Activated CD8-positive, alpha-beta T cell treated with anti-CD3 and anti-CD28 coated beads for 36 hours (primary cell): ENCODE data around the gene PLA2G4E. TPM values are rescaled to one million over a fixed set of nuclear protein-coding genes. Genes with fewer than 3 reads are reported as not detected.

Experiments
- ATAC-seq: fragments of 200-7000 bp; cut with Tn5 transposase; one replicate; pipeline ENCODE4 v1.10.0; 2021; ENCODE audit warnings: mild to moderate bottlenecking, moderate library complexity
- CTCF ChIA-PET: fragments of 350-600 bp; sonication (Branson Sonifier 250); formaldehyde crosslinking; loops from one replicate; lab custom pipeline; 2021; ENCODE audit warnings: antibody characterized with exemption; lab: Charles Lee
- POLR2A ChIA-PET: fragments of 350-600 bp; sonication (Branson Sonifier 250); formaldehyde crosslinking; loops from one replicate; lab custom pipeline; 2021; ENCODE audit warnings: antibody characterized with exemption; lab: Charles Lee
- DNase-seq: peaks from one replicate; pipeline ENCODE4 v3.0.0-alpha.2; 2020
- H3K27ac Mint-ChIP-seq: one replicate; pipeline ENCODE4 v1.8.0; 2021; ENCODE audit warnings: mild to moderate bottlenecking, mixed read lengths
- H3K27me3 Mint-ChIP-seq: one replicate; pipeline ENCODE4 v1.8.0; 2021; ENCODE audit warnings: mixed read lengths
- H3K36me3 Mint-ChIP-seq: one replicate; pipeline ENCODE4 v1.8.0; 2021; ENCODE audit warnings: low read depth, mixed read lengths
- H3K4me1 Mint-ChIP-seq: one replicate; pipeline ENCODE4 v1.8.0; 2021; ENCODE audit warnings: low read depth, mixed read lengths
- H3K4me3 Mint-ChIP-seq: one replicate; pipeline ENCODE4 v1.8.0; 2021; ENCODE audit warnings: mild to moderate bottlenecking, moderate library complexity, mixed read lengths
- H3K9me3 Mint-ChIP-seq: one replicate; pipeline ENCODE4 v1.8.0; 2021; ENCODE audit warnings: mixed read lengths
- intact Hi-C: fragments of 100-400 bp; cut with micrococcal nuclease; formaldehyde crosslinking; loops from one replicate; pipeline ENCODE4 v1.10.0; 2022
- total RNA-seq, 2 experiments: library from RNA; stranded (reverse); gene quantifications; one replicate each; pipeline ENCODE4 v1.2.3, GENCODE V29; 2021
- TF ChIP-seq, protein P1 (sequence below): fragments of 200-600 bp; IDR thresholded peaks from one replicate; pipeline ENCODE4 v1.8.0; 2022; ENCODE audit warnings: antibody characterized with exemption, mild to moderate bottlenecking

The PLA2G4E gene
- total RNA-seq, 2 experiments from 2014 or later = not detected

DNA sequence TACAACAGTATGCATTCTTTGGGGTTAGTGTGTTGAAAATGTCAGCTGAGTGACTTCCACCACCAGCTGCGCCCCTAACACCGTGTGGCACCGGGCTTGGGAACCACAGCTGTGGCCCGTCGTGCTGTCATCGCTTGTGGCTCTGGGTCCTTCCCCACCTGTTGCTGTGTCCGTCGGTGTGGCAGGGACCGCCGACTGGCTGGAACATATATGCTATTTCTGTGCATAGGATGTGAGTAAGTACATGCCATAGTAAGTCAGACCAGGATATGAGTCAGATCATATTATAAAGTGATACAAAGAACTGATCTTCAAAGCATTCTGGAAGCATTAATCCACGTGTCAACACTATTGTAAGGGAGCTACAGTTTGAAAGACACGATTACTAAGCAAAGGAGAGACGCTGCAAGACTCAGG lies 80.4 kb downstream of the PLA2G4E start:
- Mint-ChIP-seq H3K4me3 (no peak overlapping the region), H3K36me3 (peaks cover 24% of the 10 kb centered on the region), H3K9me3 (no peaks in the 10 kb centered on the region), H3K4me1 (peaks cover 43% of the 10 kb centered on the region), H3K27me3 (no peaks in the 10 kb centered on the region), H3K27ac (peak overlapping the region; percentile 75)
- TF ChIP-seq, protein P1, sequence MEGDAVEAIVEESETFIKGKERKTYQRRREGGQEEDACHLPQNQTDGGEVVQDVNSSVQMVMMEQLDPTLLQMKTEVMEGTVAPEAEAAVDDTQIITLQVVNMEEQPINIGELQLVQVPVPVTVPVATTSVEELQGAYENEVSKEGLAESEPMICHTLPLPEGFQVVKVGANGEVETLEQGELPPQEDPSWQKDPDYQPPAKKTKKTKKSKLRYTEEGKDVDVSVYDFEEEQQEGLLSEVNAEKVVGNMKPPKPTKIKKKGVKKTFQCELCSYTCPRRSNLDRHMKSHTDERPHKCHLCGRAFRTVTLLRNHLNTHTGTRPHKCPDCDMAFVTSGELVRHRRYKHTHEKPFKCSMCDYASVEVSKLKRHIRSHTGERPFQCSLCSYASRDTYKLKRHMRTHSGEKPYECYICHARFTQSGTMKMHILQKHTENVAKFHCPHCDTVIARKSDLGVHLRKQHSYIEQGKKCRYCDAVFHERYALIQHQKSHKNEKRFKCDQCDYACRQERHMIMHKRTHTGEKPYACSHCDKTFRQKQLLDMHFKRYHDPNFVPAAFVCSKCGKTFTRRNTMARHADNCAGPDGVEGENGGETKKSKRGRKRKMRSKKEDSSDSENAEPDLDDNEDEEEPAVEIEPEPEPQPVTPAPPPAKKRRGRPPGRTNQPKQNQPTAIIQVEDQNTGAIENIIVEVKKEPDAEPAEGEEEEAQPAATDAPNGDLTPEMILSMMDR = no peak
- CTCF ChIA-PET = interaction anchor here (1.1 to 1.3 kb wide), 2 partner anchors 13 to 32 kb away, joined by 3 to 4 read pairs; partner anchors contain the start of gene EHD4
- peak; percentile 75 for ATAC-seq
- POLR2A ChIA-PET = interaction anchor here (0.6 to 1.2 kb wide), 5 partner anchors 9 to 31 kb away, joined by 3 to 4 read pairs (median 3); no protein-coding TSS in a partner anchor
- intact Hi-C loops = no loop called here
- DNase-seq = peak; percentile 80

- peak overlapping the region; percentile 75 for H3K27ac Mint-ChIP-seq
- H3K36me3 Mint-ChIP-seq = peaks cover 24% of the 10 kb centered on the region
- peaks cover 47% of the 10 kb centered on the region for H3K4me1 Mint-ChIP-seq
- no peak overlapping the region for H3K4me3 Mint-ChIP-seq
- DNase-seq (no peak), ATAC-seq (no peak)
- TF ChIP-seq, protein P1 = no peak
- intact Hi-C loops = no loop called here
- POLR2A ChIA-PET = interaction anchor here (0.6 to 1.2 kb wide), 3 partner anchors 22 to 1207 kb away, joined by 3 to 4 read pairs (median 3); no protein-coding TSS in a partner anchor
- CTCF ChIA-PET = interaction anchor here (1.3 to 1.5 kb wide), 2 partner anchors 13 to 18 kb away, joined by 4 read pairs; no protein-coding TSS in a partner anchor
- H3K9me3 Mint-ChIP-seq = no peaks in the 10 kb centered on the region
- no peaks in the 10 kb centered on the region for H3K27me3 Mint-ChIP-seq
These were observed 80.9 kb downstream of the PLA2G4E start for GRCh38 chr15:41939986-41940385.

GRCh38 chr15:41937568-41937923 lies 83.3 kb downstream of the PLA2G4E start:
- H3K9me3 Mint-ChIP-seq = no peaks in the 10 kb centered on the region
- ATAC-seq = no peak
- peak overlapping the region; percentile 45 for H3K4me3 Mint-ChIP-seq
- H3K36me3 Mint-ChIP-seq = peaks cover 22% of the 10 kb centered on the region
- POLR2A ChIA-PET = interaction anchor here (0.6 to 4.4 kb wide), 6 partner anchors 29 to 435 kb away, joined by 3 to 44 read pairs (median 4); partner anchors contain the start of gene EHD4
- intact Hi-C loops = loop anchor here (2.0 kb wide), 1 partner anchor 33 kb away; no protein-coding TSS in a partner anchor
- peaks cover 60% of the 10 kb centered on the region for H3K4me1 Mint-ChIP-seq
- TF ChIP-seq, protein P1 = no peak
- DNase-seq = no peak
- H3K27me3 Mint-ChIP-seq = no peaks in the 10 kb centered on the region
- peak overlapping the region; percentile 98 for H3K27ac Mint-ChIP-seq
- CTCF ChIA-PET = interaction anchor here (1.0 to 1.4 kb wide), 6 partner anchors 21 to 164 kb away, joined by 3 to 7 read pairs (median 4); partner anchors contain the start of gene EHD4

GRCh38 chr15:41936649-41937567 lies 83.9 kb downstream of the PLA2G4E start:
- TF ChIP-seq, protein P1 = no peak
- Mint-ChIP-seq H3K4me3 (peak overlapping the region; percentile 45), H3K36me3 (peaks cover 20% of the 10 kb centered on the region), H3K9me3 (no peaks in the 10 kb centered on the region), H3K4me1 (peaks cover 60% of the 10 kb centered on the region), H3K27me3 (no peaks in the 10 kb centered on the region), H3K27ac (peak overlapping the region; percentile 98)
- ATAC-seq (peak; percentile 73), DNase-seq (peak; percentile 86)
- CTCF ChIA-PET = interaction anchor here (0.8 to 1.4 kb wide), 7 partner anchors 21 to 164 kb away, joined by 3 to 7 read pairs (median 4); partner anchors contain the start of gene EHD4
- intact Hi-C loops = loop anchor here (2.0 kb wide), 1 partner anchor 34 kb away; no protein-coding TSS in a partner anchor
- POLR2A ChIA-PET = interaction anchor here (0.6 to 4.4 kb wide), 9 partner anchors 16 to 436 kb away, joined by 3 to 44 read pairs (median 3); partner anchors contain the start of gene EHD4
